Keratinocyte (primary cell): Measurements from ENCODE around the gene PEPD. TPM values are rescaled to one million over a fixed set of nuclear protein-coding genes. Genes with fewer than 3 reads are reported as not detected.

Experiments used
- DNase-seq: peaks from one replicate; pipeline ENCODE4 v3.0.0-alpha.2; 2011; ENCODE audit warnings: low read depth, missing footprints, low spot score
- FAIRE-seq: peaks from 2 replicates; lab custom pipeline; 2011; peaks lifted over from hg19 to GRCh38; lab: Jason Lieb, UNC
- H2AFZ ChIP-seq: 2 replicates; pipeline ENCODE4 v1.6.0; 2012; ENCODE audit warnings: low read length, control low read depth, inconsistent platforms; ENCODE audit not compliant: control insufficient read depth
- H3K27ac ChIP-seq: 2 replicates; pipeline ENCODE4 v1.5.1; 2011; ENCODE audit warnings: low read length; ENCODE audit not compliant: control insufficient read depth, insufficient read depth
- H3K27me3 ChIP-seq: 3 replicates; pipeline ENCODE4 v1.6.0; 2011; ENCODE audit warnings: low read length; ENCODE audit not compliant: control insufficient read depth, insufficient read depth; ENCODE audit errors: extremely low read depth
- H3K36me3 ChIP-seq, 2 experiments: 2 replicates in 1 of 2; 3 replicates in 1 of 2; pipeline ENCODE4 v1.5.1; 2011; ENCODE audit warnings: low read length in 2 of 2, mild to moderate bottlenecking in 1 of 2; ENCODE audit not compliant: control insufficient read depth in 2 of 2, insufficient read depth in 2 of 2; ENCODE audit errors: extremely low read depth in 1 of 2
- H3K4me1 ChIP-seq: 3 replicates; pipeline ENCODE4 v1.5.1; 2011; ENCODE audit warnings: low read length; ENCODE audit not compliant: control insufficient read depth, insufficient read depth; ENCODE audit errors: extremely low read depth
- H3K4me2 ChIP-seq: 3 replicates; pipeline ENCODE4 v1.6.0; 2011; ENCODE audit warnings: low read depth, low read length; ENCODE audit not compliant: control insufficient read depth, insufficient read depth; ENCODE audit errors: extremely low read depth
- H3K4me3 ChIP-seq, 3 experiments: fragments of 200-600 bp in 1 of 3; sonication (generic) in 1 of 3; 2 replicates in 2 of 3; 3 replicates in 1 of 3; pipeline ENCODE4 v1.5.1; 2011 to 2016; ENCODE audit warnings: low read length in 3 of 3, mild to moderate bottlenecking in 3 of 3, control low read depth in 2 of 3, inconsistent platforms in 1 of 3, low read depth in 1 of 3, mixed read lengths in 1 of 3, mixed run types in 1 of 3, moderate library complexity in 1 of 3; ENCODE audit not compliant: control insufficient read depth in 2 of 3, insufficient read depth in 2 of 3; ENCODE audit errors: extremely low read depth in 1 of 3
- H3K79me2 ChIP-seq: 2 replicates; pipeline ENCODE4 v1.6.0; 2012; ENCODE audit warnings: low read length; ENCODE audit not compliant: control insufficient read depth, insufficient read depth
- H3K9ac ChIP-seq: 3 replicates; pipeline ENCODE4 v1.6.0; 2011; ENCODE audit warnings: low read length; ENCODE audit not compliant: control insufficient read depth, insufficient read depth; ENCODE audit errors: extremely low read depth
- H3K9me1 ChIP-seq: 3 replicates; pipeline ENCODE4 v1.6.0; 2011; ENCODE audit warnings: low read length; ENCODE audit not compliant: control insufficient read depth, insufficient read depth; ENCODE audit errors: extremely low read depth
- H3K9me3 ChIP-seq: 2 replicates; pipeline ENCODE4 v1.5.1; 2012; ENCODE audit warnings: low read depth, low read length; ENCODE audit not compliant: control insufficient read depth
- H4K20me1 ChIP-seq: 3 replicates; pipeline ENCODE4 v1.6.0; 2011; ENCODE audit warnings: low read length; ENCODE audit not compliant: control insufficient read depth, insufficient read depth; ENCODE audit errors: extremely low read depth
- EZH2 ChIP-seq: IDR thresholded peaks from one replicate; pipeline ENCODE4 v1.6.1; 2012; ENCODE audit warnings: inconsistent platforms, mild to moderate bottlenecking, low read length, moderate library complexity
- dilution Hi-C: fragments of 300-500 bp; cut with MboI; formaldehyde crosslinking; loops from one replicate; pipeline ENCODE4 v1.7.0; 2020; ENCODE audit warnings: low sequenced_read_pairs; ENCODE audit not compliant: extremely low pct_ligation_motif_present
- polyA plus RNA-seq, 5 experiments: library from polyadenylated mRNA; depleted of rRNA in 3 of 5; stranded (reverse) in 3 of 5; stranded (forward) in 1 of 5; unstranded in 1 of 5; fragments of >200 nt; gene quantifications; 1 replicate in 1 of 5; 2 replicates in 3 of 5; 3 replicates in 1 of 5; pipeline versions ENCODE4 v1.2.1 to v1.2.3, GENCODE V29; 2011 to 2012; ENCODE audit warnings: missing spikeins in 2 of 5, low read depth in 1 of 5, low replicate concordance in 1 of 5
- TF ChIP-seq, protein P1 (sequence below), 3 experiments: IDR thresholded peaks in 1 of 3; conservative IDR thresholded peaks in 1 of 3; optimal IDR thresholded peaks in 1 of 3; 2 replicates in 2 of 3; 3 replicates in 1 of 3; pipeline versions ENCODE3 to v1.5.1; 2011; ENCODE audit warnings: low read length in 3 of 3, mild to moderate bottlenecking in 3 of 3, moderate library complexity in 2 of 3, control low read depth in 1 of 3, inconsistent platforms in 1 of 3; ENCODE audit not compliant: insufficient read depth in 2 of 3; ENCODE audit errors: extremely low read depth in 1 of 3

Gene PEPD
- polyA plus RNA-seq, 1 donor (not counting 4 experiments of a cell fraction or from before 2014, with no cell fraction given), result 36.9 TPM

GRCh38 chr19:33355535-33355934, 166.1 kb downstream of the PEPD start:
- no peaks in the 10 kb centered on the region for H3K9me1 ChIP-seq
- dilution Hi-C loops, result no loop called here
- H2AFZ ChIP-seq, result no peak overlapping the region
- no peak overlapping the region for H3K4me2 ChIP-seq
- H3K27ac ChIP-seq, result no peak overlapping the region
- no peaks in the 10 kb centered on the region for H3K36me3 ChIP-seq
- H4K20me1 ChIP-seq, result no peaks in the 10 kb centered on the region
- DNase-seq (no peak), FAIRE-seq (peak; percentile 46)
- TF ChIP-seq EZH2, result no peak
- TF ChIP-seq, protein P1, sequence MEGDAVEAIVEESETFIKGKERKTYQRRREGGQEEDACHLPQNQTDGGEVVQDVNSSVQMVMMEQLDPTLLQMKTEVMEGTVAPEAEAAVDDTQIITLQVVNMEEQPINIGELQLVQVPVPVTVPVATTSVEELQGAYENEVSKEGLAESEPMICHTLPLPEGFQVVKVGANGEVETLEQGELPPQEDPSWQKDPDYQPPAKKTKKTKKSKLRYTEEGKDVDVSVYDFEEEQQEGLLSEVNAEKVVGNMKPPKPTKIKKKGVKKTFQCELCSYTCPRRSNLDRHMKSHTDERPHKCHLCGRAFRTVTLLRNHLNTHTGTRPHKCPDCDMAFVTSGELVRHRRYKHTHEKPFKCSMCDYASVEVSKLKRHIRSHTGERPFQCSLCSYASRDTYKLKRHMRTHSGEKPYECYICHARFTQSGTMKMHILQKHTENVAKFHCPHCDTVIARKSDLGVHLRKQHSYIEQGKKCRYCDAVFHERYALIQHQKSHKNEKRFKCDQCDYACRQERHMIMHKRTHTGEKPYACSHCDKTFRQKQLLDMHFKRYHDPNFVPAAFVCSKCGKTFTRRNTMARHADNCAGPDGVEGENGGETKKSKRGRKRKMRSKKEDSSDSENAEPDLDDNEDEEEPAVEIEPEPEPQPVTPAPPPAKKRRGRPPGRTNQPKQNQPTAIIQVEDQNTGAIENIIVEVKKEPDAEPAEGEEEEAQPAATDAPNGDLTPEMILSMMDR (optimal IDR thresholded peaks at IDR 0.05 in 1 of 3, IDR thresholded peaks at IDR 0.05 in 1 of 3, conservative IDR thresholded peaks at IDR 0.05 in 1 of 3; ENCODE audit: extremely low read depth in 1 of 3, insufficient read depth in 2 of 3, low read length in 3 of 3), result no peak
- no peak overlapping the region for H3K9ac ChIP-seq
- H3K27me3 ChIP-seq, result no peaks in the 10 kb centered on the region
- H3K4me1 ChIP-seq, result peaks cover 19% of the 10 kb centered on the region
- H3K4me3 ChIP-seq, result no peak overlapping the region
- no peaks in the 10 kb centered on the region for H3K9me3 ChIP-seq
- no peaks in the 10 kb centered on the region for H3K79me2 ChIP-seq

- peak; percentile 97 for FAIRE-seq
- H3K36me3 ChIP-seq, result no peaks in the 10 kb centered on the region
- dilution Hi-C loops, result no loop called here
- H3K4me2 ChIP-seq, result peak overlapping the region; percentile 49
- H3K79me2 ChIP-seq, result no peaks in the 10 kb centered on the region
- H3K9ac ChIP-seq, result peak overlapping the region; percentile 34
- H2AFZ ChIP-seq, result no peak overlapping the region
- H3K27me3 ChIP-seq, result peaks cover 4% of the 10 kb centered on the region
- peak; percentile 91 for DNase-seq
- no peaks in the 10 kb centered on the region for H4K20me1 ChIP-seq
- no peaks in the 10 kb centered on the region for H3K9me3 ChIP-seq
- H3K4me1 ChIP-seq, result peaks cover 22% of the 10 kb centered on the region
- no peak for TF ChIP-seq EZH2
- TF ChIP-seq, protein P1 (optimal IDR thresholded peaks at IDR 0.05 in 1 of 3, IDR thresholded peaks at IDR 0.05 in 1 of 3, conservative IDR thresholded peaks at IDR 0.05 in 1 of 3; ENCODE audit: extremely low read depth in 1 of 3, insufficient read depth in 2 of 3, low read length in 3 of 3), result no peak
- no peaks in the 10 kb centered on the region for H3K9me1 ChIP-seq
- H3K4me3 ChIP-seq, result no peak overlapping the region
- peak overlapping the region; percentile 58 for H3K27ac ChIP-seq
Observed at GRCh38 chr19:33350538-33351309, 170.9 kb downstream of the PEPD start.
